Ovary (tissue), 9 donors: ENCODE results near the gene PLCB4. TPM values are rescaled to one million over a fixed set of nuclear protein-coding genes. Genes with fewer than 3 reads are reported as not detected.

Source experiments
- DNase-seq, 5 donors: peaks; one replicate each; pipeline ENCODE4 v3.0.0-alpha.2; 2019 to 2020
- H3K27ac ChIP-seq, 2 donors: fragments of 200-600 bp; one replicate each; pipeline versions ENCODE4 v1.5.1 to v1.8.0; 2019 to 2022
- H3K27me3 ChIP-seq: fragments of 200-600 bp; one replicate; pipeline ENCODE4 v1.8.0; 2022
- H3K36me3 ChIP-seq: fragments of 200-600 bp; sonication (generic); one replicate; pipeline ENCODE4 v1.5.1; 2019
- H3K4me1 ChIP-seq: one replicate; pipeline ENCODE4 v1.8.1; 2013; ENCODE audit warnings: mild to moderate bottlenecking, moderate library complexity; ENCODE audit not compliant: insufficient read depth
- H3K4me3 ChIP-seq: fragments of 200-600 bp; sonication (generic); one replicate; pipeline ENCODE4 v1.5.1; 2017
- H3K9me3 ChIP-seq, 2 donors: fragments of 200-600 bp in 1 of 2; sonication (generic) in 1 of 2; one replicate each; pipeline versions ENCODE4 v1.5.1 to v1.8.1; 2013 to 2019; ENCODE audit warnings: mild to moderate bottlenecking in 1 of 2, moderate library complexity in 1 of 2
- EP300 ChIP-seq: sonication (generic); formaldehyde crosslinking; IDR thresholded peaks from one replicate; pipeline ENCODE4 v1.6.1; 2017; ENCODE audit warnings: antibody characterized with exemption
- POLR2A ChIP-seq: fragments of 450-650 bp; IDR thresholded peaks from one replicate; pipeline ENCODE4 v1.6.1; 2017; ENCODE audit warnings: antibody characterized with exemption, mild to moderate bottlenecking, moderate library complexity
- WGBS, 3 donors: extraction: QIAGEN DNeasy Blood & Tissue Kit in 1 of 3; methylation state at CpG; one replicate each; pipeline versions ENCODE4 v1.1.5 to v1.1.7; 2013 to 2017; 5-methylcytosine and 5-hydroxymethylcytosine counted together
- intact Hi-C, 4 donors: fragments of 100-400 bp; cut with DNase I; formaldehyde crosslinking; loops; one replicate each; pipeline versions ENCODE4 v1.11.0 to v1.15.1; 2022 to 2023
- polyA plus RNA-seq, 2 donors: library from polyadenylated mRNA; stranded (reverse); fragments of 200-250 nt in 1 of 2; fragments of 350-450 nt in 1 of 2; fragmentation: Illumina TruSeq in 1 of 2; extraction: RNeasy Lipid Tissue Mini Kit (QIAGEN cat#74804) in 1 of 2; gene quantifications; one replicate each; pipeline ENCODE4 v1.2.3, GENCODE V29; 2013 to 2014
- total RNA-seq, 7 donors: library from RNA; depleted of rRNA in 2 of 7; stranded (reverse); fragments of >200 nt in 2 of 7; fragmentation: NEBNext Ultra II Directional in 3 of 7; extraction: Animal tissue kit (Norgen Biotek cat#: 25700) in 3 of 7; gene quantifications; one replicate each; pipeline versions ENCODE4 v1.1.0 to v1.2.4, GENCODE V29; 2016 to 2023
- TF ChIP-seq, protein P1 (sequence below), 3 donors: fragments of 450-650 bp in 2 of 3; fragments of 200-600 bp in 1 of 3; IDR thresholded peaks; one replicate each; pipeline versions ENCODE4 v1.5.1 to v1.8.0; 2016 to 2022; ENCODE audit warnings: antibody characterized with exemption in 3 of 3, mild to moderate bottlenecking in 1 of 3
- donor health status: DM: no; HTN: no; CAD: no; lungs with moderate emphysema.
- donor health status: DM: no; HTN: no; CAD: no.
- donor health status: Bipolar disorder and iron deficiency.
- donor health status: DM: yes; HTN: yes; CAD: no.
- donor health status: DM: no; HTN: no; CAD: no.
- donor health status: DM: yes; HTN: yes; CAD: no.

The PLCB4 gene
- total and polyA plus RNA-seq, 9 donors = 2.8 to 11.8 (median 5.6) TPM

DNA sequence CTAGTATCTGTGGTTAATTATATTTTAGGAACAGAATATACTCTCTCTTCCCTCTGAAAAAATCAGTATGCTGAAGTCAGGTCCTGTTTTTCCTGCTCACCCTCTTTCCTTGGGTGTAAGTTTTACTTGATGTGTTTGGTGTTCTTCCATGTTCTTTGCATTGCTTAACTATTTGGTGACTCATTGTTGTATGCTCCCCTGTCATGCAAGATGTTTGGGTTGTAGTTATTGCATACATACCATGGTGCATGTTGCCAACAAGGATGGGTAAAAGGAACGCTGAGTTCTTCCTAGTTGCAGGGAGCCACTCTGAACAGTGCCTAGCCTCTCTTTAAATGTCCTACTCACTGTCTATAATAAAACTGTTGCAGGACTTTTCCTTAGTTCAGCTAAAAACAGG lies 237.6 kb downstream of the PLCB4 start:
- Histone ChIP-seq H3K36me3 (no peaks in the 10 kb centered on the region), H3K4me3 (no peak overlapping the region), H3K4me1 (no peaks in the 10 kb centered on the region), H3K9me3 (no peaks in the 10 kb centered on the region), H3K27ac (no peak overlapping the region), H3K27me3 (no peaks in the 10 kb centered on the region)
- TF ChIP-seq POLR2A = no peak
- DNase-seq = no peak
- WGBS, 3 donors = 79 to 96% (median 92%) methylated on average over 1 of the region's 1 CpG
- intact Hi-C loops = no loop called here

DNA sequence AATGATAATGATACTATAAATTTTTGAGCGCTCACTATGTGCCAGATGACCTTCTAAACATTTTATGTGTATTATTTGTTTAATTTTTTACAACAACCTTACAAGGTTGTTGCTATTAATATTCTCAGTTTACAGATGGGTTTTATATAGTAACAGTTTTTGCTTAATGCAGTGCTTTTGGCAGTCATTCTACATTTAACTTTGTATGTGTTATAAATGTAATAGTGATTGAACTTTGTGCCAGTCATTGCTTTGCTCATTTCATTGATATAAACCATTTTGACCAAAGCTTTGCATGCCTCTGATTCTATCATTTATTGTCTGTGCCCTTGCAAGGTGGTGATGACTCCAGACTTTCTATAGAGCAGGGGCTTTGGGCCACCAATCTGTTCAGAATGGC lies 239.2 kb downstream of the PLCB4 start:
- no peak for DNase-seq
- Histone ChIP-seq H3K27me3 (no peaks in the 10 kb centered on the region), H3K9me3 (no peaks in the 10 kb centered on the region), H3K27ac (no peak overlapping the region), H3K4me3 (no peak overlapping the region), H3K4me1 (no peaks in the 10 kb centered on the region), H3K36me3 (no peaks in the 10 kb centered on the region)
- intact Hi-C loops = no loop called here
- WGBS, 3 donors = 92 to 98% (median 92%) methylated on average over 1 of the region's 1 CpG
- TF ChIP-seq, protein P1, sequence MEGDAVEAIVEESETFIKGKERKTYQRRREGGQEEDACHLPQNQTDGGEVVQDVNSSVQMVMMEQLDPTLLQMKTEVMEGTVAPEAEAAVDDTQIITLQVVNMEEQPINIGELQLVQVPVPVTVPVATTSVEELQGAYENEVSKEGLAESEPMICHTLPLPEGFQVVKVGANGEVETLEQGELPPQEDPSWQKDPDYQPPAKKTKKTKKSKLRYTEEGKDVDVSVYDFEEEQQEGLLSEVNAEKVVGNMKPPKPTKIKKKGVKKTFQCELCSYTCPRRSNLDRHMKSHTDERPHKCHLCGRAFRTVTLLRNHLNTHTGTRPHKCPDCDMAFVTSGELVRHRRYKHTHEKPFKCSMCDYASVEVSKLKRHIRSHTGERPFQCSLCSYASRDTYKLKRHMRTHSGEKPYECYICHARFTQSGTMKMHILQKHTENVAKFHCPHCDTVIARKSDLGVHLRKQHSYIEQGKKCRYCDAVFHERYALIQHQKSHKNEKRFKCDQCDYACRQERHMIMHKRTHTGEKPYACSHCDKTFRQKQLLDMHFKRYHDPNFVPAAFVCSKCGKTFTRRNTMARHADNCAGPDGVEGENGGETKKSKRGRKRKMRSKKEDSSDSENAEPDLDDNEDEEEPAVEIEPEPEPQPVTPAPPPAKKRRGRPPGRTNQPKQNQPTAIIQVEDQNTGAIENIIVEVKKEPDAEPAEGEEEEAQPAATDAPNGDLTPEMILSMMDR (IDR thresholded peaks at IDR 0.05) = no peak
- no peak for TF ChIP-seq EP300
- no peak for TF ChIP-seq POLR2A

DNA sequence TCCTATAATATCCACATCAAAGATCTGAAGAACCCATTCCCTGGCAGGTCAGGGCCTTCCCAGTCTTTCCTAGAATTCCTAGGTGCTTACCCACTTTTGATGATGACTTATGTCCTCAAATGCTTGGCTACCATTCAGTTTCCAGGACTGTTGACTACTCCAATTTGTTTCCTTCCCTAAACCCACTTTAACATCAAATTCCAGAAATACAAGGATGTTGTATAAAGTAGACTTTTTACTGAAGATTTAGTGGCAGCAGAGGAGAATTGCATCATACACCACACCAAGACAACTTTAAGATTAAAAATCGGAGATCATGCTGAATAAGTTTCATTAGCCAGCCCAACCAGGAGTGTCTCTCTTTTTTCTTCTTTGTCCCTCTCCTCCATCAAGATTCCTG lies 242.2 kb downstream of the PLCB4 start:
- DNase-seq = no peak
- Histone ChIP-seq H3K9me3 (no peaks in the 10 kb centered on the region), H3K4me3 (no peak overlapping the region), H3K4me1 (no peaks in the 10 kb centered on the region), H3K27me3 (no peaks in the 10 kb centered on the region), H3K36me3 (no peaks in the 10 kb centered on the region), H3K27ac (no peak overlapping the region)
- intact Hi-C loops = no loop called here
- WGBS, 3 donors = 53 to 59% (median 54%) methylated on average over 1 of the region's 1 CpG
- TF ChIP-seq, protein P1 (IDR thresholded peaks at IDR 0.05) = no peak
- TF ChIP-seq EP300 (no peak), POLR2A (no peak)

DNA sequence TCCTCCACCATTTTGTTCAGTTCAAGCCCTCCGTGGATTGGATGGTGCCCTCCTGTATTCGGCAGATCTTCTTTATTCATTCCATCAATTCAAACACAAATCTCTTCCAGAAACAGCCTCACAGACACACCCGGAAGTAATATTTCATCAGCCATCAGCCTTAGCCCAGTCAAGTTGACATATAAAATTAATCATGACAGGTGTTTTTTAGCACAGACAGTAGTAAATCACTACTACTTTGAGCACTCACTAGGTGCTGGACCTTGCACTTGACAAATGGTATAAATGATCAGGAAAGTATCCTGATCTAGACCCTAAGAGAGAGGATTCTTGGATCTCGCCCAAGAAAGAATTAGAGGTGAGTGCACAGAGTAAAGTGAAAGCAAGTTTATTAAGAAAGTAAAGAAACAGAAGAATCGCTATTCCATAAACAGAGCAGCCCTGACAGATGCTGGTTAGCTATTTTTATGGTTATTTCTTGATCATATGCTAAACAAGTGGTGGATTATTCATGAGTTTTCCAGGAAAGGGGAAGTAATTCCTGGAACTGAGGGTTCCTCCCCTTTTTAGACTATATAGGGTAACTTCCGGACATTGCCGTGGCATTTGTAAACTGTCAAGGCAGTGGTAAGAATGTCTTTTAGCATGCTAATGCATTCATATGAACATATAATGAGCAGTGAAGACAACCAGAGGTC lies 250.9 kb downstream of the PLCB4 start:
- DNase-seq = no peak
- Histone ChIP-seq H3K27me3 (no peaks in the 10 kb centered on the region), H3K4me3 (no peak overlapping the region), H3K27ac (no peak overlapping the region), H3K9me3 (no peaks in the 10 kb centered on the region), H3K36me3 (no peaks in the 10 kb centered on the region), H3K4me1 (no peaks in the 10 kb centered on the region)
- intact Hi-C loops = no loop called here
- 66 to 72% (median 69%) methylated on average over 7 of the region's 7 CpGs for WGBS, 3 donors
- no peak for TF ChIP-seq EP300
- TF ChIP-seq, protein P1 (IDR thresholded peaks at IDR 0.05) = no peak
- no peak for TF ChIP-seq POLR2A

DNA sequence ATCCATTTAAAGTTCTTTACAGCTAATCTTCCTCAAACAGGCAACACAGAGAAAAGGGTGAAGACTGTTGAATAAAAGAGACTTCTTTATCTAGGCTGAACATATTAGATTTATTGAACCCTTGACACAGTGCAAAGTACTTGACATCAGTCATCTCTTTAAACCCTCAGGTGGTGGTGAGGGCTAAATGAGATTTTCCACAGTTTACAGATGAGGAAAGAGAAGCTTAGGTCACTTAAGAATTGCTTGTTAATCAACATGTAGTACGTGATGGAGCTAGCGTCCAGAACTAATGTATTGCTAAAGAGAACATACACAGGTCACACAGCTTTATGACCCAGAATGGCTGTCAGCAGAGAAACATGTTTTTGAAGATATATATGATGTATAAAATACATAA lies 252.1 kb downstream of the PLCB4 start:
- DNase-seq = no peak
- no peaks in the 10 kb centered on the region for H3K36me3 ChIP-seq
- intact Hi-C loops = no loop called here
- no peaks in the 10 kb centered on the region for H3K4me1 ChIP-seq
- TF ChIP-seq EP300 = no peak
- TF ChIP-seq, protein P1 (IDR thresholded peaks at IDR 0.05) = no peak
- no peak for TF ChIP-seq POLR2A
- no peaks in the 10 kb centered on the region for H3K9me3 ChIP-seq
- 95 to 97% (median 96%) methylated on average over 2 of the region's 2 CpGs for WGBS, 3 donors
- H3K27me3 ChIP-seq = no peaks in the 10 kb centered on the region
- no peak overlapping the region for H3K4me3 ChIP-seq
- H3K27ac ChIP-seq = no peak overlapping the region
